BE2C (cell line): ENCODE results near the gene FRRS1.
"Not testable (repeated sequence)": the region's sequence is repeated elsewhere in the genome, so short reads cannot be mapped to it uniquely, and the experiment has no call there.

Experiments
- DNase-seq: peaks from one replicate; pipeline ENCODE4 v3.0.0-alpha.2; 2020
- H3K27me3 ChIP-seq: fragments of 250-450 bp; sonication (Bioruptor Pico); 2 replicates; pipeline ENCODE4 v1.5.1; 2020; ENCODE audit warnings: mild to moderate bottlenecking
- H3K36me3 ChIP-seq: fragments of 250-450 bp; sonication (Bioruptor Pico); 2 replicates; pipeline ENCODE4 v1.5.1; 2020; ENCODE audit warnings: mild to moderate bottlenecking
- H3K4me1 ChIP-seq: fragments of 250-450 bp; sonication (Bioruptor Pico); 2 replicates; pipeline ENCODE4 v1.5.1; 2020
- H3K4me3 ChIP-seq: 2 replicates; pipeline ENCODE4 v1.5.1; 2011; ENCODE audit warnings: low read depth, low read length
- H3K9me3 ChIP-seq: fragments of 250-450 bp; sonication (Bioruptor Pico); 2 replicates; pipeline ENCODE4 v1.5.1; 2020
- CTCF ChIP-seq: IDR thresholded peaks from 2 replicates; pipeline ENCODE4 v1.5.1; 2012; ENCODE audit warnings: mild to moderate bottlenecking, low read depth, low read length

FRRS1 gene

GRCh38 chr1:99806882-99807281 is 40.4 kb upstream of the FRRS1 start:
- peaks cover 4% of the 10 kb centered on the region; the same call in 1 of the 2 replicates for H3K4me1 ChIP-seq
- TF ChIP-seq CTCF: no peak
- H3K36me3 ChIP-seq: no peaks in the 10 kb centered on the region
- no peaks in the 10 kb centered on the region for H3K9me3 ChIP-seq
- no peak for DNase-seq
- H3K27me3 ChIP-seq: no peaks in the 10 kb centered on the region
- H3K4me3 ChIP-seq: no peak overlapping the region

GRCh38 chr1:99801584-99801983 is 35.1 kb upstream of the FRRS1 start:
- no peaks in the 10 kb centered on the region for H3K36me3 ChIP-seq
- H3K27me3 ChIP-seq: no peaks in the 10 kb centered on the region
- no peaks in the 10 kb centered on the region for H3K4me1 ChIP-seq
- DNase-seq: no peak
- H3K4me3 ChIP-seq: no peak overlapping the region
- TF ChIP-seq CTCF: no peak
- H3K9me3 ChIP-seq: no peaks in the 10 kb centered on the region

GRCh38 chr1:99793861-99794260 is 27.4 kb upstream of the FRRS1 start:
- not testable (repeated sequence) for DNase-seq, H3K9me3 ChIP-seq, H3K4me1 ChIP-seq, H3K36me3 ChIP-seq, H3K27me3 ChIP-seq, H3K4me3 ChIP-seq

GRCh38 chr1:99789715-99790114 is 23.3 kb upstream of the FRRS1 start:
- no peak for DNase-seq
- no peak for TF ChIP-seq CTCF
- Histone ChIP-seq H3K9me3 (no peaks in the 10 kb centered on the region), H3K4me1 (peaks cover 3% of the 10 kb centered on the region; the same call in 1 of the 2 replicates), H3K4me3 (no peak overlapping the region), H3K36me3 (no peaks in the 10 kb centered on the region), H3K27me3 (no peaks in the 10 kb centered on the region)

- Histone ChIP-seq H3K27me3 (no peaks in the 10 kb centered on the region), H3K9me3 (no peaks in the 10 kb centered on the region), H3K4me3 (no peak overlapping the region), H3K36me3 (no peaks in the 10 kb centered on the region), H3K4me1 (peaks cover 3% of the 10 kb centered on the region; the same call in 1 of the 2 replicates)
- TF ChIP-seq CTCF: no peak
- DNase-seq: no peak
Measured at GRCh38 chr1:99788896-99789295, 22.5 kb upstream of the FRRS1 start.

GRCh38 chr1:99786751-99787501 is 20.5 kb upstream of the FRRS1 start:
- H3K4me3 ChIP-seq: no peak overlapping the region
- H3K27me3 ChIP-seq: no peaks in the 10 kb centered on the region
- no peaks in the 10 kb centered on the region for H3K9me3 ChIP-seq
- TF ChIP-seq CTCF: no peak
- no peak for DNase-seq
- peaks cover 3% of the 10 kb centered on the region; the same call in 1 of the 2 replicates for H3K4me1 ChIP-seq
- H3K36me3 ChIP-seq: no peaks in the 10 kb centered on the region
